CD4-positive, alpha-beta T cell (primary cell): ENCODE results near the gene RAB9B. TPM values are rescaled to one million over a fixed set of nuclear protein-coding genes. Genes with fewer than 3 reads are reported as not detected.

Experiments
- ATAC-seq: fragments of 200-7000 bp; cut with Tn5 transposase; one replicate; pipeline ENCODE4 v1.10.0; 2022; ENCODE audit warnings: mild to moderate bottlenecking; ENCODE audit not compliant: poor library complexity
- CTCF ChIA-PET: fragments of 350-600 bp; sonication (Branson Sonifier 250); formaldehyde crosslinking; loops from one replicate; lab custom pipeline; 2021; ENCODE audit warnings: antibody characterized with exemption, inconsistent platforms; lab: Charles Lee
- POLR2A ChIA-PET: fragments of 350-600 bp; sonication (Branson Sonifier 250); formaldehyde crosslinking; loops from one replicate; lab custom pipeline; 2021; ENCODE audit warnings: antibody characterized with exemption, inconsistent platforms; lab: Charles Lee
- DNase-seq, 14 experiments: peaks; one replicate each; pipeline ENCODE4 v3.0.0-alpha.2; 2013 to 2020; ENCODE audit warnings: mixed read lengths in 2 of 14
- H3K27ac ChIP-seq, 2 donors: one replicate each; pipeline versions ENCODE4 v1.5.1 to v1.7.0; 2013; ENCODE audit warnings: low read length in 2 of 2, low read depth in 1 of 2, mild to moderate bottlenecking in 1 of 2
- H3K27me3 ChIP-seq, 2 experiments: 1 replicate in 1 of 2; 2 replicates in 1 of 2; pipeline versions ENCODE4 v1.6.1 to v1.7.0; 2013; ENCODE audit warnings: low read length in 2 of 2, control low read depth in 1 of 2, mild to moderate bottlenecking in 1 of 2, moderate library complexity in 1 of 2; ENCODE audit not compliant: insufficient read depth in 2 of 2, control insufficient read depth in 1 of 2
- H3K36me3 ChIP-seq: one replicate; pipeline ENCODE4 v1.6.1; 2013; ENCODE audit warnings: low read length, control low read depth; ENCODE audit not compliant: insufficient read depth
- H3K4me1 ChIP-seq: one replicate; pipeline ENCODE4 v1.6.1; 2013; ENCODE audit warnings: low read length, control low read depth; ENCODE audit not compliant: insufficient read depth
- H3K4me3 ChIP-seq: one replicate; pipeline ENCODE4 v1.5.1; 2013; ENCODE audit warnings: mild to moderate bottlenecking, low read length, moderate library complexity
- H3K9me3 ChIP-seq, 2 experiments: 1 replicate in 1 of 2; 2 replicates in 1 of 2; pipeline versions ENCODE4 v1.6.1 to v1.7.0; 2013; ENCODE audit warnings: low read length in 2 of 2, mild to moderate bottlenecking in 2 of 2, control low read depth in 1 of 2, moderate library complexity in 1 of 2; ENCODE audit not compliant: control insufficient read depth in 1 of 2, insufficient read depth in 1 of 2
- H3K27ac Mint-ChIP-seq: one replicate; pipeline ENCODE4 v1.8.0; 2020; ENCODE audit warnings: mixed read lengths
- H3K27me3 Mint-ChIP-seq: one replicate; pipeline ENCODE4 v1.8.0; 2021; ENCODE audit warnings: mixed read lengths
- H3K36me3 Mint-ChIP-seq: one replicate; pipeline ENCODE4 v1.8.0; 2021; ENCODE audit warnings: low read depth, mixed read lengths
- H3K4me1 Mint-ChIP-seq: one replicate; pipeline ENCODE4 v1.8.0; 2021; ENCODE audit warnings: low read depth, mixed read lengths
- H3K4me3 Mint-ChIP-seq: one replicate; pipeline ENCODE4 v1.8.0; 2020; ENCODE audit warnings: mild to moderate bottlenecking, mixed read lengths
- H3K9me3 Mint-ChIP-seq: one replicate; pipeline ENCODE4 v1.8.0; 2020; ENCODE audit warnings: mixed read lengths
- CTCF ChIP-seq: fragments of 200-600 bp; IDR thresholded peaks from one replicate; pipeline ENCODE4 v1.8.0; 2022; ENCODE audit warnings: antibody characterized with exemption, mild to moderate bottlenecking
- intact Hi-C, 2 experiments: fragments of 100-400 bp; cut with DNase I in 1 of 2; cut with micrococcal nuclease in 1 of 2; formaldehyde crosslinking; loops; one replicate each; pipeline versions ENCODE4 v1.15.1 to v1.9.0; 2023 to 2025; cut with DNase I, micrococcal nuclease
- polyA plus RNA-seq, 2 donors: library from polyadenylated mRNA; unstranded; fragments of 120-200 nt; gene quantifications; one replicate each; pipeline ENCODE4 v1.2.1, GENCODE V29; 2013
- total RNA-seq, 174 experiments: library from RNA in 2 of 174; stranded (reverse) in 2 of 174; gene quantifications; one replicate each; pipeline ENCODE4 v1.2.3 and lab custom pipeline; 2021 to 2026

RAB9B gene, protein sequence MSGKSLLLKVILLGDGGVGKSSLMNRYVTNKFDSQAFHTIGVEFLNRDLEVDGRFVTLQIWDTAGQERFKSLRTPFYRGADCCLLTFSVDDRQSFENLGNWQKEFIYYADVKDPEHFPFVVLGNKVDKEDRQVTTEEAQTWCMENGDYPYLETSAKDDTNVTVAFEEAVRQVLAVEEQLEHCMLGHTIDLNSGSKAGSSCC
- total RNA-seq (under 1 TPM in 1 of 2 experiments, not detected in 1; 0.11 TPM), total RNA-seq (lab: John Stamatoyannopoulos, UW) (0.08 to 2.1 (median 0.79) reads per million in 172 experiments)
- 0.48 TPM for polyA plus RNA-seq (2013, experiment 1 of 2)
- 0.98 TPM for polyA plus RNA-seq (2013, experiment 2 of 2)

- ChIA-PET CTCF (interaction anchor here (0.6 kb wide), 1 partner anchor 13 kb away, joined by 4 read pairs; no protein-coding TSS in a partner anchor), POLR2A (interaction anchor here (0.6 to 1.1 kb wide), 2 partner anchors 87 to 325 kb away, joined by 3 read pairs; partner anchors contain the start of gene SLC25A53)
- Mint-ChIP-seq H3K4me1 (no peaks in the 10 kb centered on the region), H3K9me3 (no peaks in the 10 kb centered on the region), H3K4me3 (peak within 1 kb of the TSS; percentile 90), H3K27ac (no peak within 1 kb of the TSS), H3K27me3 (peaks cover 4% of the 10 kb centered on the region), H3K36me3 (no peaks in the 10 kb centered on the region)
- H3K4me3 ChIP-seq: peak within 1 kb of the TSS; percentile 66
- H3K36me3 ChIP-seq: no peaks in the 10 kb centered on the region
- H3K27ac ChIP-seq: no peak within 1 kb of the TSS
- H3K4me1 ChIP-seq: peaks cover 8% of the 10 kb centered on the region
- H3K9me3 ChIP-seq: no peaks in the 10 kb centered on the region
- no peaks in the 10 kb centered on the region for H3K27me3 ChIP-seq
- no peak for TF ChIP-seq CTCF
- ATAC-seq: peak; percentile 94
- intact Hi-C loops: no loop called here
- peak in 11 of 14 experiments; percentile 0 to 64 (median 27) for DNase-seq
These were observed at the start of gene RAB9B for GRCh38 chrX:103831803-103832544. Gene RAB9B, minus strand, starts transcription at chrX:103832257. Its CDS starts 6,473 bp downstream, at chrX:103825784.

- TF ChIP-seq CTCF: no peak
- Mint-ChIP-seq H3K27ac (no peak overlapping the region), H3K36me3 (no peaks in the 10 kb centered on the region), H3K27me3 (no peaks in the 10 kb centered on the region), H3K4me3 (no peak overlapping the region), H3K9me3 (no peaks in the 10 kb centered on the region), H3K4me1 (no peaks in the 10 kb centered on the region)
- CTCF ChIA-PET: no interaction called here
- DNase-seq: no peak
- Histone ChIP-seq H3K4me1 (no peaks in the 10 kb centered on the region), H3K36me3 (no peaks in the 10 kb centered on the region), H3K27me3 (no peaks in the 10 kb centered on the region), H3K27ac (no peak overlapping the region), H3K4me3 (no peak overlapping the region), H3K9me3 (no peaks in the 10 kb centered on the region)
- POLR2A ChIA-PET: no interaction called here
- intact Hi-C loops: no loop called here
- no peak for ATAC-seq
These were observed 47.3 kb upstream of the RAB9B start for GRCh38 chrX:103879339-103879738.

DNA sequence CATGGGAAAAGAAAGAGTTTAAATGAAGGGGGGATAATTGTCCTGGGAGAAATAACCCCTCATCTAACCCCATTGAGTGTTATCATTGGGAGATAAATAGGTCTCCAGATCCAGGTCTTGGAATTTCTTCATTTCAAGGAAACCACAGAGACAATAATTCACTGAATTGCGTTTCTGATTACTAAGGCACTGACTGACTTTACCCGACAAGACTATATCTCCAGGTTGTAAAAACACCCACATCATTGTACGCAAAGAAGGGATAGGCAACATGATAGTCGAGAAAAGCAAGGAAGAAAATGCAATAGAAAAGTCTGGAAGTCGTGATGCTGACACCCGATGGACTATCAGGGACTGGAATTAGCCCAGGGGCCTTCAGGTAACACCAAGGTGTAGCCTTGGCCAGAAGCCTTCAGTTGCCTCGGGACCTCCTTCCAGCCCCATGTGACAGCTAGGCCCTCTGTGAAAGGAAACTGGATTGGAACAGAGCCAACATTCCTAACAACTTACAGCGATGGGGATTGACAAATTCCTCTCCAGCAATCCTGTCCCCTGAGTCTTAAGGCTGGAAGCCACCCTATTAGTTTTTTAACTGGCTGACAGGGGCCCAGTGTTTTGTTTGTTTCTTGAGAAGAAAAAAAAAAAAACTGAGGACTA is 46.5 kb upstream of the RAB9B start:
- H3K4me1 Mint-ChIP-seq: no peaks in the 10 kb centered on the region

More for the DNA sequence above, 46.5 kb upstream of the RAB9B start:
- H3K9me3 ChIP-seq: no peaks in the 10 kb centered on the region
- no peaks in the 10 kb centered on the region for H3K36me3 ChIP-seq
- ATAC-seq: no peak
- CTCF ChIA-PET: no interaction called here
- H3K27ac ChIP-seq: no peak overlapping the region
- H3K27me3 ChIP-seq: no peaks in the 10 kb centered on the region
- intact Hi-C loops: no loop called here
- TF ChIP-seq CTCF: no peak
- Mint-ChIP-seq H3K9me3 (no peaks in the 10 kb centered on the region), H3K27ac (no peak overlapping the region), H3K36me3 (no peaks in the 10 kb centered on the region), H3K27me3 (no peaks in the 10 kb centered on the region), H3K4me3 (no peak overlapping the region)
- POLR2A ChIA-PET: no interaction called here
- H3K4me3 ChIP-seq: no peak overlapping the region
- DNase-seq: no peak
- no peaks in the 10 kb centered on the region for H3K4me1 ChIP-seq
